VCaP (cell line): ENCODE measurements around the gene CAPN15.

Experiments
- H3K27ac ChIP-seq: fragments of 450-650 bp; 2 replicates; pipeline ENCODE4 v1.5.1; 2017
- CTCF ChIP-seq: fragments of 450-650 bp; conservative IDR thresholded peaks from 2 replicates; pipeline ENCODE4 v1.5.1; 2017; ENCODE audit warnings: mild to moderate bottlenecking, moderate library complexity

CAPN15 gene

GRCh38 chr16:564690-565418, 37.3 kb downstream of the CAPN15 start:
- peak overlapping the region; percentile 70 for H3K27ac ChIP-seq
- no peak for TF ChIP-seq CTCF

DNA sequence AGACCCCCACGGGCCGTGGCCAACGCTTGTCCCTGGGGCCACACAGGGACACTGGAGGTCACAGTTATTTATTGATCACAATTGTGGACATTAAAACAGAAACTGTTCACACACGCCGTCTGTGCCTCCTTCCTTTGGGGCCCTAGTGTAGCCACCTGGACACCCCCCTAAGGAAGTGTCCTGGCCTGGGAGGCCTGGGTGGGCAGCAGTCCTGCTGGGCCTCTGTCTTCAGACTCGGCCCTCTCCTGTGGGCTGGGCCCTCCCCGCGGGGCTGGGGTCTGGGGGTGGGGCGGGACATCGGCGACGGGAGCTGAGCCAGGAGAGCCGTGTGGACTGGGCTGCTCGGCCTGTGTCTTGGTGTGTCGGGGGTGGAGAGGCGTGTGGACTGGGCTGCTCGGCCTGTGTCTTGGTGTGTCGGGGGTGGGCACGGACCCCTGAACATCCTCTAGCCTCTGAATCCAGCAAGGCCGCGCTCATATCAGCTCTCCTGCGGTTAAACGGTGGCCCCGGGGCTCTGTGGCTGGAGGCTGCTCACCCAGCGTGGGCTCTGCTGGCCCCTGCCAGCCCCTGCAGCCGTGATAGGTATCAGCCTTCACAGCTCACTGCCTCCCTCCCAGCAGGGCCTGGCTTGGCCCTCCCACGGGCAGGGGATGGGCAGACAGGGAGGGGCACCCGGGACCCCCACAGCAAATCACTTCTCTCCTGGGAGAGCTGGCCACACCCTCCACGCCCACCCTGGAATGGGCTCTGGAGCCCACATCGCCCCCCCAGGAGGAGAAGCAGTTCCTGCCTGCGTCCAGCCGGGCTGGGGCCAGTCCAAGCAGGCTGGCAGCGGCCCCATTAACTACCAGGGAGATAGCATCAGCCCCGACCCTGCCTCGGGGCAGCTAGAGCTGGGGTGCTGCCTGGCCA, 38.2 kb downstream of the CAPN15 start:
- peak overlapping the region; percentile 70 for H3K27ac ChIP-seq
- no peak for TF ChIP-seq CTCF

DNA sequence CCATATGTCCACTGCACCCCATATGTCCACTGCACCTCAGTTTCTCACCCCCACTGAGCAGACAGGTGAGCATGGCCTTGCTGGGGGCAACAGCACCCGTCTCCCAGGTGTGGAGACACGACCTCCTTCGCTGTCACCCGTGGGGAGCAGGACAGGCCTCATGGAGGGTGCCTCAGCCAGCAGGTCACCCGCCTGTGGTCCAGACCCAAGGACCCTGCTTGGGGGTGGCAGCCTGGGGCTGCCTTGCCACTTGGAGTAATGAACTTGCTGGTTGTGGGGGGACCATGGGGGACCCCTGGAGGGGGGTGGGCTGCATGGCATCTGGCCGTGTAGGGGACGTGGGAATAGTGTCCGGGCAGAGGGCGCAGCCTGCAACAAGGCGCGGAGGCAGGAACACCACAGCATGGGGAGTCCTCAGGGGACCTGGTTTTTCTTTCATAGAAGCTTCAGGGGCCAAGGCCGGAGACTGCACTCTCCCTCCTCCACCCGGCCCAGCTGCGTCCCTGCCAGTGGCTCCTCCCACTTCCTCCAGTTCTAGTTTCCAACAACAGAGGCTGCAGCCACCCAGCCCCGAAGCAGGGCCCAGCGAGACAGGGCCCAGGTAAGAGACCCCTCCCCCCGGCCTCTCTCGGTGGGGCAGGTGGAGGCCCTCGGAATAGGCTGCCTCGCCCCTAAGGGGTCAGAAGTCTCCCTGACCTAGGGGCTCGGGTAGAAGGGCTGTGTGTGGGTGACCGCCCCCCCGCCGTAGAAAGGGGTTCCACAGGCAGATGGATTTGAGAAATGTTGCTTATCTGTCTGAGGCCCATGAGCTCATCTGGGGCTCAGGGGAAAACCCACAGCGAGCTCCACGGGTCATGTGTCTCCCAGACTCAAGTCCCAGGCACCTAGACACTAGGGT, 39.2 kb downstream of the CAPN15 start, which contains the start of gene NHLRC4:
TSS of gene NHLRC4 (plus strand) at position 531 of the 898 bp plus-strand sequence. CDS start 1,043 bp downstream, outside the sequence.
- peak within 1 kb of the TSS; percentile 70 for H3K27ac ChIP-seq
- no peak for TF ChIP-seq CTCF

DNA sequence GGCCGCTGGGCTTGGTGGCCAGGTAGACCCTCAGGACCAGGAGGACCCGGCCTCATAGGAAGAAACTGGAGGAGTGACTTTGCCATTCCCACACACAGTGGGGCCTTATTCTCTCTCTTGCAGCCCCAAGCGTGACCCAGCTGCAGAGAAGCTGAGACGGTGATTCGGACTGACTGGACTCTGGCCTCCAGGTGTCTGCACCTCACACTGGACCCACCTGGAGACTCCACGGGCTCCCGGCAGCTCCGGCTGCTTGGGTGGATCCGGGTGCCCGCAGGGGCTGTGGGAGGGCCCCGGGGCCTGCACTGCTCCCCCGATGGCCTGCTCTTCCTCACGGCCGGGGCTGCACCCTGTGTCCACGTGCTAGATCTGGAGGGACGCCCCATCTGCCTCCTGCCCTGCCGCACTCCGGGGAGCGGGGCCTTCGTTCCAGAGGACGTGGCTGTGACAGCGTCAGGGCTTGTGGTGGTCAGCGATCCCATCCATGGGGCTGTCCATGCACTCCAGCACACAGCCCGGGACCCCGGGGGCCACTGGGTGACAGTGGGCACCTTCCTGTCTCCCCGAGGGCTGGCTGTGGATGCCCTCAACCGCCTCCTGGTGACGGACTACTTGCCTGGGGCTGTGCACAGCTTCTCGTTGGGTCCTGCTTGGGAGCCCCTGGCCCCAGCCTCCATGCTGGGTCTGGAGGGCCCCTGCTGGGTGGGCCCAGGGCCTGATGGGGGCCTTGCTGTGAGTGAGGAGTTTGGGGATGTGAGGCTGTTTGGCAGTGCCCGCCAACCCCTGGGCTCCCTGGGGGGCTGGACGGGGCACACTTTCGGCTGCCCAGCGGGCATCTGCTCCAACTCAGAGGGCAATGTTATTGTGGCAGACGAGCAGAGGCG, 40.1 kb downstream of the CAPN15 start:
- H3K27ac ChIP-seq = peak overlapping the region; percentile 70
- TF ChIP-seq CTCF = no peak

GRCh38 chr16:568401-569258, 41.1 kb downstream of the CAPN15 start:
- TF ChIP-seq CTCF = no peak

More at GRCh38 chr16:568401-569258, 41.1 kb downstream of the CAPN15 start:
- H3K27ac ChIP-seq = peak overlapping the region; percentile 66; the same call in 1 of the 2 replicates
